Esophagus muscularis mucosa (tissue), 4 donors: ENCODE results near the gene PSMD12.

Experiments used
- EP300 ChIP-seq: sonication (generic); formaldehyde crosslinking; IDR thresholded peaks from one replicate; pipeline ENCODE4 v1.6.1; 2017; ENCODE audit warnings: antibody characterized with exemption
- POLR2A ChIP-seq: fragments of 450-650 bp; IDR thresholded peaks from one replicate; pipeline ENCODE4 v1.6.1; 2017; ENCODE audit warnings: antibody characterized with exemption, moderate library complexity, mild to moderate bottlenecking, low read depth
- TF ChIP-seq, protein P1 (sequence below), 3 experiments: fragments of 200-600 bp in 2 of 3; fragments of 450-650 bp in 1 of 3; sonication (generic) in 2 of 3; IDR thresholded peaks; one replicate each; pipeline ENCODE4 v1.5.1; 2017 to 2019; ENCODE audit warnings: antibody characterized with exemption in 3 of 3, mild to moderate bottlenecking in 2 of 3, moderate library complexity in 1 of 3

- TF ChIP-seq POLR2A, result no peak
- TF ChIP-seq, protein P1, sequence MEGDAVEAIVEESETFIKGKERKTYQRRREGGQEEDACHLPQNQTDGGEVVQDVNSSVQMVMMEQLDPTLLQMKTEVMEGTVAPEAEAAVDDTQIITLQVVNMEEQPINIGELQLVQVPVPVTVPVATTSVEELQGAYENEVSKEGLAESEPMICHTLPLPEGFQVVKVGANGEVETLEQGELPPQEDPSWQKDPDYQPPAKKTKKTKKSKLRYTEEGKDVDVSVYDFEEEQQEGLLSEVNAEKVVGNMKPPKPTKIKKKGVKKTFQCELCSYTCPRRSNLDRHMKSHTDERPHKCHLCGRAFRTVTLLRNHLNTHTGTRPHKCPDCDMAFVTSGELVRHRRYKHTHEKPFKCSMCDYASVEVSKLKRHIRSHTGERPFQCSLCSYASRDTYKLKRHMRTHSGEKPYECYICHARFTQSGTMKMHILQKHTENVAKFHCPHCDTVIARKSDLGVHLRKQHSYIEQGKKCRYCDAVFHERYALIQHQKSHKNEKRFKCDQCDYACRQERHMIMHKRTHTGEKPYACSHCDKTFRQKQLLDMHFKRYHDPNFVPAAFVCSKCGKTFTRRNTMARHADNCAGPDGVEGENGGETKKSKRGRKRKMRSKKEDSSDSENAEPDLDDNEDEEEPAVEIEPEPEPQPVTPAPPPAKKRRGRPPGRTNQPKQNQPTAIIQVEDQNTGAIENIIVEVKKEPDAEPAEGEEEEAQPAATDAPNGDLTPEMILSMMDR (IDR thresholded peaks at IDR 0.05), result no peak
- TF ChIP-seq EP300, result no peak
Measured at GRCh38 chr17:67322042-67322787, 44.2 kb downstream of the PSMD12 start.
